ENCODE measurements around the gene DNAJC13. TPM values are rescaled to one million over a fixed set of nuclear protein-coding genes. Genes with fewer than 3 reads are reported as not detected.

The DNAJC13 gene
- total RNA-seq, 1 experiment from 2014 or later, result 28.8 TPM

GRCh38 chr3:132509096-132509495 lies 91.8 kb downstream of the DNAJC13 start:
- H3K4me2 ChIP-seq (ENCODE audit: low read length), result no peak overlapping the region
- DNase-seq (ENCODE audit: low read depth, low spot score) (no peak), ATAC-seq (no peak)
- H3K27ac ChIP-seq (ENCODE audit: low read depth, low read length), result no peak overlapping the region
- H3K9ac ChIP-seq (ENCODE audit: low read length), result no peak overlapping the region
- H2AFZ ChIP-seq (ENCODE audit: low read depth, low read length, poor library complexity, severe bottlenecking), result no peak overlapping the region
- ChIA-PET POLR2A (no interaction called here), RAD21 (ENCODE audit: low non-redundant PET in 1 of 2, low total read pairs in 2 of 2, uncharacterized antibody in 2 of 2, unreplicated experiment in 2 of 2) (no interaction called here), CTCF (interaction anchor here (1.6 kb wide), 1 partner anchor 27 kb away, joined by 6 read pairs; no protein-coding TSS in a partner anchor)
- no peaks in the 10 kb centered on the region for H3K4me1 ChIP-seq (ENCODE audit: control insufficient read depth in 1 of 2, insufficient read depth in 2 of 2, low read length in 2 of 2)
- no peak for TF ChIP-seq REST (IDR thresholded peaks at IDR 0.05; ENCODE audit: low read depth)
- TF ChIP-seq CBX3 (IDR thresholded peaks at IDR 0.05; ENCODE audit: low read depth), result no peak
- TF ChIP-seq TCF7L2 (IDR thresholded peaks at IDR 0.05; ENCODE audit: borderline replicate concordance, extremely low read depth, insufficient read depth, insufficient read length), result no peak
- no peak for TF ChIP-seq EZH2 (IDR thresholded peaks at IDR 0.05)
- no peak for TF ChIP-seq SP1 (IDR thresholded peaks at IDR 0.05; ENCODE audit: low read depth)
- no peak for TF ChIP-seq ZNF274 (IDR thresholded peaks at IDR 0.05; ENCODE audit: low read depth, low read length)
- TF ChIP-seq MAX (IDR thresholded peaks at IDR 0.05), result no peak
- TF ChIP-seq CTCF (IDR thresholded peaks at IDR 0.05 in 2 of 3, conservative IDR thresholded peaks at IDR 0.05 in 1 of 3; ENCODE audit: borderline replicate concordance in 1 of 3, insufficient read depth in 1 of 3, low read depth in 2 of 3, low read length in 2 of 3), result no peak
- no peak for TF ChIP-seq SRF (IDR thresholded peaks at IDR 0.05; ENCODE audit: low read depth)
- no peak for TF ChIP-seq ZBTB33 (IDR thresholded peaks at IDR 0.05; ENCODE audit: extremely low read depth, insufficient replicate concordance, low read length)
- TF ChIP-seq FOSL1 (IDR thresholded peaks at IDR 0.05; ENCODE audit: low read depth), result no peak
- no peaks in the 10 kb centered on the region for H3K9me2 ChIP-seq (ENCODE audit: insufficient read depth)
- no peaks in the 10 kb centered on the region for H3K27me3 ChIP-seq (ENCODE audit: insufficient read depth, low read length)
- no peak overlapping the region for H3K4me3 ChIP-seq (replicated peaks in 1 of 2; ENCODE audit: low read depth in 1 of 2, low read length in 2 of 2)
- H3K79me2 ChIP-seq (ENCODE audit: insufficient read depth, low read length), result no peaks in the 10 kb centered on the region
- intact Hi-C loops (cut with micrococcal nuclease), result no loop called here
- peaks cover 2 to 5% of the 10 kb centered on the region in 2 experiments; a peak in 2 of 4 replicates for H3K36me3 ChIP-seq (ENCODE audit: control insufficient read depth in 1 of 2, insufficient read depth in 2 of 2, low read length in 2 of 2)
- H3K9me3 ChIP-seq (ENCODE audit: control insufficient read depth in 1 of 2, insufficient read depth in 1 of 2, low read depth in 1 of 2, low read length in 2 of 2), result no peaks in the 10 kb centered on the region
- H4K20me1 ChIP-seq (ENCODE audit: insufficient read depth), result no peaks in the 10 kb centered on the region
- no TSS peak for BruUV-seq (replicated peaks)
